A673 (cell line): Measurements from ENCODE around the gene CTIF. TPM values are rescaled to one million over a fixed set of nuclear protein-coding genes. Genes with fewer than 3 reads are reported as not detected.

Source experiments
- BruUV-seq: library from RNA; stranded (reverse); fragments of 400-500 nt; replicated peaks from 2 replicates; lab custom pipeline; 2021; lab: Mats Ljungman, UMichigan
- CTCF ChIA-PET: fragments of 300-600 bp; sonication (Branson Sonifier 250); formaldehyde crosslinking; loops from one replicate; lab custom pipeline; 2022; ENCODE audit warnings: antibody characterized with exemption; lab: Charles Lee
- POLR2A ChIA-PET: fragments of 300-600 bp; sonication (Branson Sonifier 250); formaldehyde crosslinking; loops from one replicate; lab custom pipeline; 2022; ENCODE audit warnings: antibody characterized with exemption; ENCODE audit not compliant: low non-redundant PET; lab: Charles Lee
- DNase-seq: peaks from one replicate; pipeline ENCODE4 v3.0.0-alpha.2; 2015; ENCODE audit warnings: low spot score
- H3K27ac ChIP-seq: fragments of 200-600 bp; sonication (generic); 2 replicates; pipeline ENCODE4 v1.5.1; 2016; ENCODE audit warnings: mixed run types, low read depth, mild to moderate bottlenecking, mixed read lengths, antibody characterized with exemption, low read length; ENCODE audit not compliant: poor library complexity, severe bottlenecking
- H3K27me3 ChIP-seq: fragments of 200-600 bp; sonication (generic); replicated peaks from 2 replicates; pipeline ENCODE4 v1.6.1; 2017; ENCODE audit warnings: mixed run types, low read depth, mild to moderate bottlenecking, mixed read lengths, antibody characterized with exemption, low read length; ENCODE audit not compliant: insufficient read depth, poor library complexity
- H3K36me3 ChIP-seq: fragments of 200-600 bp; sonication (generic); 2 replicates; pipeline ENCODE4 v1.6.1; 2016; ENCODE audit warnings: mixed run types, mild to moderate bottlenecking, mixed read lengths, antibody characterized with exemption, low read length; ENCODE audit not compliant: insufficient read depth, poor library complexity, severe bottlenecking
- H3K4me1 ChIP-seq: fragments of 200-600 bp; sonication (generic); 2 replicates; pipeline ENCODE4 v1.6.1; 2017; ENCODE audit warnings: mixed run types, mild to moderate bottlenecking, mixed read lengths, antibody characterized with exemption, low read length; ENCODE audit not compliant: insufficient read depth, poor library complexity, severe bottlenecking
- H3K4me3 ChIP-seq: fragments of 200-600 bp; sonication (generic); 2 replicates; pipeline ENCODE4 v1.5.1; 2016; ENCODE audit warnings: low read depth, mixed run types, mild to moderate bottlenecking, mixed read lengths, low read length; ENCODE audit not compliant: poor library complexity, severe bottlenecking
- H3K9me3 ChIP-seq: fragments of 200-600 bp; sonication (generic); 2 replicates; pipeline ENCODE4 v1.6.1; 2016; ENCODE audit warnings: mixed run types, low read depth, mild to moderate bottlenecking, mixed read lengths, antibody characterized with exemption, low read length; ENCODE audit not compliant: poor library complexity, severe bottlenecking
- CTCF ChIP-seq: fragments of 300-800, 200-600 bp; sonication (generic); conservative IDR thresholded peaks from 2 replicates; pipeline ENCODE4 v1.5.1; 2017; ENCODE audit warnings: low read depth, mild to moderate bottlenecking, antibody characterized with exemption, low read length, moderate library complexity, mixed read lengths
- EZH2 ChIP-seq: fragments of 200-600 bp; sonication (generic); IDR thresholded peaks from 2 replicates; pipeline ENCODE4 v1.6.1; 2017; ENCODE audit warnings: borderline replicate concordance, low read depth, mild to moderate bottlenecking, mixed read lengths, antibody characterized with exemption, low read length; ENCODE audit not compliant: poor library complexity, severe bottlenecking
- intact Hi-C: fragments of 100-400 bp; cut with micrococcal nuclease; formaldehyde crosslinking; loops from one replicate; pipeline ENCODE4 v1.10.0; 2022; ENCODE audit not compliant: unreplicated experiment
- total RNA-seq: library from RNA; stranded (reverse); gene quantifications from 2 replicates; pipeline ENCODE4 v1.2.3, GENCODE V29; 2021

The CTIF gene
- total RNA-seq, 1 experiment from 2014 or later = 23.5 TPM

GRCh38 chr18:48781988-48782363, 243.1 kb downstream of the CTIF start:
- no peak for TF ChIP-seq CTCF
- no peak for TF ChIP-seq EZH2
- Histone ChIP-seq H3K36me3 (no peaks in the 10 kb centered on the region), H3K27me3 (no peaks in the 10 kb centered on the region), H3K4me1 (peaks cover 6% of the 10 kb centered on the region), H3K9me3 (no peaks in the 10 kb centered on the region), H3K4me3 (no peak overlapping the region), H3K27ac (no peak overlapping the region)
- CTCF ChIA-PET = no interaction called here
- no peak for DNase-seq
- intact Hi-C loops = no loop called here
- POLR2A ChIA-PET = no interaction called here
- no TSS peak for BruUV-seq

- no peak overlapping the region for H3K4me3 ChIP-seq
- DNase-seq = no peak
- no peaks in the 10 kb centered on the region for H3K36me3 ChIP-seq
- ChIA-PET CTCF (no interaction called here), POLR2A (no interaction called here)
- no peak overlapping the region for H3K27ac ChIP-seq
- H3K9me3 ChIP-seq = no peaks in the 10 kb centered on the region
- TF ChIP-seq CTCF = no peak
- TF ChIP-seq EZH2 = no peak
- peaks cover 8% of the 10 kb centered on the region for H3K4me1 ChIP-seq
- intact Hi-C loops = no loop called here
- H3K27me3 ChIP-seq = no peaks in the 10 kb centered on the region
- no TSS peak for BruUV-seq
These were observed 243.6 kb downstream of the CTIF start for GRCh38 chr18:48782381-48782861.

GRCh38 chr18:48783616-48784520, 245.0 kb downstream of the CTIF start:
- H3K27ac ChIP-seq = no peak overlapping the region
- peaks cover 12% of the 10 kb centered on the region for H3K4me1 ChIP-seq
- BruUV-seq = no TSS peak
- no peaks in the 10 kb centered on the region for H3K36me3 ChIP-seq
- intact Hi-C loops = no loop called here
- no peaks in the 10 kb centered on the region for H3K9me3 ChIP-seq
- DNase-seq = no peak
- TF ChIP-seq CTCF = no peak
- no peak for TF ChIP-seq EZH2
- no peak overlapping the region for H3K4me3 ChIP-seq
- no peaks in the 10 kb centered on the region for H3K27me3 ChIP-seq
- ChIA-PET CTCF (no interaction called here), POLR2A (no interaction called here)
